CD4-positive, alpha-beta T cell treated with Interleukin-6 for 4 hours (primary cell): ENCODE measurements around the gene PROZ.

Source experiments
- DNase-seq: peaks from one replicate; pipeline ENCODE4 v3.0.0-alpha.2; 2020; ENCODE audit warnings: mixed read lengths

The PROZ gene

GRCh38 chr13:113120300-113121182 is 37.9 kb upstream of the PROZ start:
- DNase-seq: no peak

- no peak for DNase-seq
Measured at GRCh38 chr13:113121183-113121927, 37.1 kb upstream of the PROZ start.

DNA sequence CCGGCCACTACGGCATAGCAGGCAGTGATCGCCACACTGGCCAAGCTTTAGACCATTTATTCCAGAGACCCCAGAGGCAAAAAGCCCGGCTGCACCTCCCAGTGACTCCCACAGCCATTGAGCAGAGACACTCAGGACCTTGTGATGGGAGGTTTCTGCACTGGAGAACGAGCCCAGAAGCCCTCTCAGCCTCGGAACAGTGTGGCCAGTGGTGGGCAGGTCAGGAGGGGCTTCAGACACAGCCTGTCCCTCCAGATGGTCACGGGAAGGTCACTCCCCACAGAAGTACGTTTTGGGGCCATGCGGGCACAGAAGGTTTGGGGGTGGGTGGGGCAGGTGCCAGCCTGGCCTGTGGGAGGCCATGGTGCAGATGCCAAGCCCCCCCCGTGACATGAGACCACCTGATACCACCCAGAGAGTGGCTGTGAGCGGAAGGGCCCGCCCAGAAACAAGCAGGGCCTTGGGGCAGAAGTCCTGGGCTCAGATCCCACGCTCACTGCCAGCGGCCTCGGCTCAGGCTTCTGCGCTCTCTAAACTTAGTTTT is 36.4 kb upstream of the PROZ start:
- no peak for DNase-seq

DNA sequence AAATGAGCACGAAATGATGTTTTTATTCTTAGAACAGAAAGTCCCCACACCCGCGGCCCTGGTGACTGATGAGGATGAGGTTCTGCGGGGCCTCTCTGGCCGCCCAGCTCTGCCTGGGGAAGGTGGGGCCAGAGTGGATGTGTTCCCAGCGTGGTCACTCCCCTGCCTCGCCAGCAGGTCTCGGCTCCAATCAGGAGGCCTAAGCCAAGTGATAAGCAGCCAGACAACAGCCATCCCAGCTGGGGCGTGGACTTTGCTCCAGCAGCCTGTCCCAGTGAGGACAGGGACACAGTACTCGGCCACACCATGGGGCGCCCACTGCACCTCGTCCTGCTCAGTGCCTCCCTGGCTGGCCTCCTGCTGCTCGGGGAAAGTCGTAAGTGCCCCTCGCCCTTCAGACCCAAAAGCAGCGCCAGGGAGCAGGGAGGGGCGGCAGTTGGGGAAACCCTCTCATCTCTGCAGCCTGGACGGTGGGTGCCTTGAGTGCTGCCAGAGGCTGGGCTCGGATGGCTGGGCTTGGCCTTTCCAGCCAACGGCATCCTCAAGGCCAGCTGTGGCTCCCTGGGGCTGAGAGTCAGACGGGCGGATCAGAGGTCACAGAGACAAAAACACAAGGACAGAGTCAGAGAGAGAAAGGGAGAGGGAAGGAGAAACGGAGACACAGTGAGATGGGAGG is 35.8 kb upstream of the PROZ start, which contains the start of gene F10:
Gene F10 (plus strand): TSS at position 250 of the 676 bp plus-strand sequence. CDS start 57 bp downstream, at position 307.
- DNase-seq: no peak

GRCh38 chr13:113123226-113124201 is 34.9 kb upstream of the PROZ start:
- no peak for DNase-seq

- no peak for DNase-seq
Measured at GRCh38 chr13:113124211-113124970, 34.1 kb upstream of the PROZ start.

- no peak for DNase-seq
Measured at GRCh38 chr13:113125506-113126264, 32.8 kb upstream of the PROZ start.

DNA sequence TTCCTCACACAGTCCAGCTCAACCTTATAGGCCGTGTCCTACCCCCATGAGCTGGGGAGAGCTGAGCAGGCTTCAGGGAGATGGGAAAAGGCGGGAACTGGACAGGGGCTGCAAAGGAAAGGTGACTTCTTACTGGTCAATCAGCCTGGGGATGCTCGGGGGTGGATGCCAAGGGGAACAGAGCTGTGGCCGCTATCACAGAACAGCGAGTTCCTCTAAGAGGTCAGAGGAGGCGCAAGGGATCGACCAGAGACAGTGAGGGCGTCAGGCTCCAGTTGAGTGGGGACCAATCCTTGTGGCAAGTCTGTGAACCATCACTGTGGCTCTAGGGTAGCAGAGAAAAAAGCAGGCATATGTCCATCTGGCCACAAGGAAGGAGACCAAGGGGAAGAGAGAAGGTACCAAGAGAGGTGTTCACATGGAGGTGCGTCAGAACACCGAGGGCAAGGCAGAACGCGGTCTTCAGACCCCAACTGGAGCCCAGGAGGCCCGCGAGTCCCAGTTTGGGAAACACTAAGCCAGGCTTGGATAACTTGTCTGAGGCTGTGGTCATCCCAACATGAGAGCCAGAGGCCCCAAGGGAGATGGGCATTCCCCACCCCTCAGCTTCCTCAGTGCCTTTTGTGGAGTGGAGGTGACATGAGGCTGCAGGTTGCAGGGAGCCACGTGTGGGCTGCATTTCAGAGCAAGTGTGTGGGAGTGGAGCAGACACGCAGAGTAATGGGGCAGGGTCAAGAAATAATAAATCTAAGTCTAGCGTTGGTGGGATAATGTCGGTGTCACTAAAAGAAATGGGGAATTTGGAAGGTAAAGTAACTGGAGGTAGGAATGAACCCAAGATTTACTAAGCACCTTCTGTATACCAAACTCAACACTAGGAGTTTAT is 31.9 kb upstream of the PROZ start:
- DNase-seq: no peak

- DNase-seq: no peak
Measured at GRCh38 chr13:113129480-113129879, 29.0 kb upstream of the PROZ start.

- DNase-seq: peak; percentile 51
Measured at GRCh38 chr13:113129921-113130750, 28.3 kb upstream of the PROZ start.

DNA sequence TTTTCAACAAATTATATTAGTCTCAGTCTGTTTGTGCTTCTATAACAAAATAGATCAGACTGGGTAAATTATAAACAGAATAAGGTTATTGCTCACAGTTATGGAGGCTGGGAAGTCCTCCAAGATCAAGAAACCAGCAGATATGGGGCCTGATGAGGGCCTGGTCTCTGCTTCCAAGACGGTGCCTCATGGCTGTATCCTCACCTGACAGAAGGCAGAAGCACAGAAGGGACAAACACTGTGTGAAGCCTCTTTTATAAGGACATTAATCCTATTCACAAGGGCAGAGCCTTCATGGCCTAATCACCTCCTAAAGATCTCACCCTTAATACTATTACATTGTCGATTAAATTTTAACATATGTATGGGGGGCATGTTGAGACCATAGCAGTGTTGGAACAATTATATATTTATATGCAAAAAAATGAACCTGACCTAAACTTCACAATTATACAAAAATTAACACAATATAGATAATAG is 23.1 kb upstream of the PROZ start:
- no peak for DNase-seq

DNA sequence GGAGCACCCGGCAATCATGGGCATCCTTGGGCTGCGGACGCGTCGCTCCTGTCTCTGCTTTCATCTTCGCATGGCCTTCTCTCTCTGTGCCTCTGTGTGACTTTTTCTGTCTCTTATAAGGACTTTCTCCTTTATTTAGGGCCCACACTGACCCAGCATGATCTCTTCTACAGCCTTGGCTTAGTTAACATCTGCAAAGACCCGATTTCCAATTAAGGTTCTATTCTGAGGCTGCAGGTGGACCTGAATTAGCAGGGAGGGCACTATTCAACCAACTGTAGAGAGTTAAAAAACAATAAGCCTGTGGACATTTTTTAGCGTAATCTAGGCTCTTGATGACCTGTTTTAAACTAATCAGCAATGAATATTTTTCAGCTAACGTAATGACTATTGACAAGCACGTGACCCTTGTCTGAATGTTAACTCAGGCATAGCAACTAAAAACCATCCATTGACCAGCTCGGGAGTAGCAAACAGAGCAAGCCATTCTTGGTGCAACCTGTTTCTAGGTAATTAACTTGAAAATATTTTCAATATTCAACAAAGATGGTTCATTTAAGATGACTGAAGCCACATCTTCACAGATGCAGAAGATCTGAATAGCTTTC is 20.7 kb upstream of the PROZ start:
- no peak for DNase-seq

DNA sequence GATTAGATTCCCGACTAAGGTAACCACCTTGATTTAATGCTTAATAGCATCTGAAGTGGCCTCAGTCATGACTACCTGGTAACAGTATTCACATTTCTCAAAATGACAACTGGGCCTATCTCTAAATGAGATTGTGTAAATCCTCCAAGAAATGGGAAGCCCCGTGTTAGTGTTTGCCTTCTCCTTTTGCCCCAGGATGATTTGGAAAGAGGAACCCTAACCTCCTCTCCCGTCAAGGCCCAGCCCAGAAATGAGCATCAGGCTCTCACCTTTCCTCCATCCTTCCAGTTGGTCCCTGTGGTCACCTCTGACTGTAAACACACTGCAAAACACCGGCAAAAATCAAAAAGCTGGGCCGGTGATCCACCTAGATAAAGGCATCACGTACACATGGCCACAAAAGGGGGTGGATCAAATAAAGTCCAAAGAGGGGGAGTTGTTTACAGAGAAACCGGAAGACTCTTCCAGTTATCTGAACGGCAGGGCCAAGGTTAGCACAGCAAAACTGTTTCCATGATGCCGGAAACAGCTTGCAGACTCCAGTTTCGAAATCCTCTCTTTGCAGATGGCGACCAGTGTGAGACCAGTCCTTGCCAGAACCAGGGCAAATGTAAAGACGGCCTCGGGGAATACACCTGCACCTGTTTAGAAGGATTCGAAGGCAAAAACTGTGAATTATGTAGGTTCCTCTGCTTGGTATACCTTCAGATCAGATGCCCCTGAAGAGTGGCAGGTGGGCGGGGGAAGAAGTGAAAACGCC is 19.5 kb upstream of the PROZ start:
- DNase-seq: no peak

DNA sequence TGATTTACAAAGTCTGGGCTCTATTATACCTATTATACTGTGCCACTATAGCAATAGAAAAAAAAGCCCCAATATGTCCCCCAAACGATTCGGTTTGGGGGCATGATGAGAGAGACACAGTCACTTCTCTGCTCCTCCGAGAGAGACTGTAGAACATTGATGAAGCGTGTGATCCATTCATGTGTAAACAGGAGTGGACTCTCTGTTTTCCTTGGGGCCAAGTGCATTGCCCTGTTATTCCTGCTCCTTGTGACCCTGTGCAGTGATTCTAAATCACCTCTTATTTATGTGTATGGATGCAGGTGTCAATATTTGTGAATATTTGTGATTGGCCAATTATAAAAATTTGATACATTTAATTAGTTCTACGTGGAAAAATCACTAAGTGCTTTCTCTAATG is 18.9 kb upstream of the PROZ start:
- no peak for DNase-seq

DNA sequence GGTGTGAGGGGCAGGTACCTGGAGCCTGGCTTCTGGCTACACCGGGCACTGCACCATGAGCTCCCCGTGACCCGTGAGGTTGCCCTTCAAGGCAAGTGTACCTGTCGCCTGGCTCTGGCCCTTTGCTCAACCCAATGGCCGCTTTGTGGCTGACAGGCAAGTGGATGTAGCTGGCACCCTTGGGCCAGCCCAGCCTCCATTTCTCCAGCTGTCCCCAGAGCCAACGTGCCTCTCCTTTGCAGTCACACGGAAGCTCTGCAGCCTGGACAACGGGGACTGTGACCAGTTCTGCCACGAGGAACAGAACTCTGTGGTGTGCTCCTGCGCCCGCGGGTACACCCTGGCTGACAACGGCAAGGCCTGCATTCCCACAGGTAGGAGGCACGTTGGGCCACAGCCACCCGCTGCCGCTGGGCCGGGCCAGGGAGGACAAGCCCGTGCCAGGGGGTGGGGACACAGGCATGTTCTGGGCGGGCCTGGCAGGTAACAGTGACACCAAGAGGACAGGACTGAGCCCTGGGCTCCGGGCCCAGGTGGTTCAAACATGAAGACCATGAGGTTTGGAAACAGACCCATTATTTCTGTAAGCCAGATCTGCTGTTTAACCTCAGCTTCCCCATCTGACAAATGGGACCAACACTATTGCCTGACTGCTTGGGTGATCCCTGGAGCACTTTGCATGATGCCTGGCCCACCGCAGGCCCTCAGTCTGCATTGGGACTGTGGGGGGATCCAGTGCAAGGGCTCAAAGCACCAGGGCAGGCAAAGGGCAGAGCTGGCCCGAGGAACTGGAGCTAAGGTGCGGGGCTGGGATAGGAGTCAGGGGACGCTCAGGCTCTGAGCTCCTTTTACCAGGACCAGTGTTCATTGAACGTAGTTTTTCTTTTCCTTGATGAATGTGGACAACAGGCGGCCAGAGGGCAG is 17.5 kb upstream of the PROZ start:
- DNase-seq: no peak

GRCh38 chr13:113141601-113141970 is 16.9 kb upstream of the PROZ start:
- DNase-seq: no peak
